Activated gamma-delta T cell treated with anti-CD3 and anti-CD28 coated beads, Interleukin-2, amount 50 U/mL, for 16 hours (primary cell): Measurements from ENCODE around the gene FGD4.

Source experiments
- DNase-seq: peaks from one replicate; pipeline ENCODE4 v3.0.0-alpha.2; 2020; ENCODE audit warnings: low read depth

The FGD4 gene

DNA sequence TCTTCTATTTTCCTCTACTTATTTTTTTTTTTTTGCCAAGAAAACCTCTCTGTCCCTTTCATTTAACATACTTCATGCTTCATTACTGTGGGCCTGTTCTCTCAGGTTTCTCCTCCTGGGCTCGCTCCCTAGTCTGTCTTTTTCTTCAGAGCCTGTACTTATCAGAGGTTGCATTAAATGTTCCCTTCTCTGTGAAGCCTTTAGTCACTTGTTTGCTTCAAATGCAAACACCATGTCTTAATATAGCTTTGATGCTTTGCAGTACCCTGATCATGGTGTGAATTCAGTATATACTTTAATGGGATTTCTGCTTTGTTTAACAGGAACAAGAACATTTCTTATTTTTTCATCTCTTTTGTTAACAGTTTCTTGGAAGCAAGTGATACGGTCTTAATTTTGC, 207.1 kb downstream of the FGD4 start:
- no peak for DNase-seq

DNA sequence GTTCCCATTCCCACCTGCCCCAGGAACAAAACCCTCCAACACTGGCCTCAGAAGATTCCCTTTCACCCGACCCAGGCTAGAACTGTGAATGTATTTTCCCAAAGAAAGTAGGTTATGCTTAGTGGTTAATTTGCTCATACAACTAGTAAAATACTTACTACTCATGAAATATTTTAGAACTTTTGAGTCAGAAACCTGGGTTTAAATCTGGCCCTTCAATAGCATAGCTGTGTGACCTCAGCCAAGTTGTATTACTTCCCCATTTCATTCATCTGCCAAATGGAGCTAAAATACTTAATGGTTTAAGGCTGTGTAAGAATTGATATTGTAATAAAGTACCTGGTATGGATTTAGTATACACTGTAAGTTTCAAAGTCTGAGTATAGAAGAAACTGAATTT, 210.6 kb downstream of the FGD4 start:
- no peak for DNase-seq

DNA sequence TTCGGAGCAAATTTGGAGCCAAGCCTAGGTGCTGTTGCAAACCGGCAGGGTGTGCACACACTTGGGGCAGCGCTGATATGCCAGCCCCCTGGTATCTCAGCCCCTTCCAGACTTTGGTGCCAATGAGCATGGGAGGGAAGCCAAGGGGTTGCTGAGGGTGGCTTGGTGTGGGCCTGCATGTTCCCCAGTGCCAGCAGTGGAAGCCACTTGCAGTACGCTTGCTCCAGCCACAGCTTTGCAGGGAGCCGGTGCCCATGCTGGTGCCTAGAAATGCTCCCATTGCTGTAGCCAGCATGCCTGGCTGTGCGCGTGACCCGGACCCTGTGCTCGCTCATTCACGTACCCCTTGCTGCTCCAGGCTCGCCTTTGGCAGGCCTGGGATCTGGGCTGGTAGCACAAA, 212.6 kb downstream of the FGD4 start:
- DNase-seq: no peak

DNA sequence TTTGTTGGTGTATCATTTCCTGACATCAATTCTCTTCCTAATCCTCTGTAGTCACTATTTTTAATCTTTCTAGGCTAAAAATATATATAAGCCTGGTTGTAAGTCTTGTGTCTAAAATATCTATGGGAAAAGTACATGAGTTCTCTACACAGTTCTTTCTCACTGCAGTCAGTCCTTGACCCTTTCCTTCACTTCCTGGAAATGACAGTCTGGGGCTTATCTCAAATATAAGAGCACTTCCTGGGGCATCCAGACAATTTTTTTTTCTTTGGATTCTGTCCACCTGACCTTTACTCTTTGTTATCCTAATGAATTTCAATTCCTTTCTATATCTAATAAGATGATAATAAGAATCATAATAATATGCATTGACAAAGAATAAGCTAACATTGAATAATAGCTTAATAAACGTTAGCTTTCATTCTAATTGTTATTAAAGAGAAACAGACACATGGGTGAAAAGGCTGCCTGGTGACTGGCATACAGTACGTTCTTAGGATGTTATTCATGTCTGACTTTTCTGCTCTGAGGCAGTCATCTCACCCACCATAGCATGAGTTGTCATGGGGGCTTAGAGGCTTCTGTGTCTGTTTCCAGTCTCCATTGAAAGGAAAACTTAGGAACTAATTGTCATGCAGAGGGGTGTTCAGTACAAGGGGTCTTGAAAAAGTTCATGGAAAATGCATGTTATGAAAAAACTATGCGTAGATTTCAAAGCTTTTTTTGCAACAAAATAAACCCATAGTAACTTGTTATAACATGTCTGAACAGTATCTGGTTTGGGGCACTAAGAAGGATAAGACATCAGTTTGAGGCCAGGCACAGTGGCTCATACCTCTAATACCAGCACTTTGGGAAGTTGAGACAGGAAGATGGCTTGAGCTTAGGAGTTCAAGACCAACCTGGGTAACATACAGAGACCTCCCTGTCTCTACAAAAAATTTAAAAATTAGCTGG, 213.6 kb downstream of the FGD4 start:
- DNase-seq: no peak

DNA sequence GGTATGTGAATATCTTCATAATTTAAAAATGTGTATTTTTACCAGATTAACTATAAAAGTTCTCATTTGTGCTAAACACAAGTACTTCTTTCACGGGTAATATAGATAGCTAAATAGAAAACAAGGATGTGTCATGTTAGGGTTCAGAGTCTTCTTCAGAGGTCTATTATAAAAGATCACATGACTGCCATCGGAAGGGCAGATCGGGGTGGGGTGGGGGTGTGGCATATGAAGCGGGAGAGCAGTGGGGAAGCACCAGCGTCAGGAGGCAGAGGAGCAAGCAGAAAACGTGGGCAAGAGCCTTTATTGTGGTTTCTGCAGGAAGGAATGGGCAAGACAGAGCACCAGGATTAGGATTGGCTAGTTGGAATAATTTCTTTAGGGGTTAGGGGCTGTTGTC, 216.1 kb downstream of the FGD4 start:
- DNase-seq: no peak

DNA sequence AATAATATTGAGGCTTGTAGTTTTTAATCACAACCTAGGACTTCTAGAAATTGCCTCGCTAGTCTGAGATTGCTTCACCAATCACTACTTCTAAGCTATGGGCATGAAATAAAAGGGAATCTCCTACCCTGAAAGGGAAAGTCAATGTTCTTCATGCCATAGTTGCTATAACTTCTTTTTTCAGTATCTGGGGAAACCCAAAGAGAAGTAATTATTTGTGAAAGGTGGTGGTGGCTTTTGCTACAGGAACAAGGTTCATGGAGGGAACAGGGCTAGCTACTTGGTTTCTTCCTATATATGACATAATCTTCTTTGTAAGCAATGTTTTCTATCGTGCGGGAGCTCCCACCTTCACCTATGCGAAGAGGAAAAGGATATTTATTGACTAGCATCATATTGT, 218.2 kb downstream of the FGD4 start:
- no peak for DNase-seq

DNA sequence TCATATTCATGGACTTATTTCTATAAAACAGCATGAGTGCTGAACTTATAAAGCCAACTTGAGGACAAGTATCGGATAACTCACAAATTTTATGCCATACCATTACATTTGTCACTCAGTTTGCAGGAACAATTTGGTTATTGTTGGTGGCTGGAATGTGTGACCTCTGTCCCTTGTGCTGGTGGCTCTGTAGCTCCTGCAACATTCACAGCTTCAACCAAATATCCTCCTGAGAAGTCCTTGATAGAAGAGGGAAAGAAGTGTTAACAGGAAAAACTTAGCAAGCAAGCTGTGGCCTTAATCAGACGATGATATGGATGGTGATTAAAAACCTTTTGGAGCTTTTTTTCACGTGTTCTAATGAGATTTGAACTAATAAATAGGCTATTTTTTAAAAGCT, 218.8 kb downstream of the FGD4 start:
- DNase-seq: no peak

DNA sequence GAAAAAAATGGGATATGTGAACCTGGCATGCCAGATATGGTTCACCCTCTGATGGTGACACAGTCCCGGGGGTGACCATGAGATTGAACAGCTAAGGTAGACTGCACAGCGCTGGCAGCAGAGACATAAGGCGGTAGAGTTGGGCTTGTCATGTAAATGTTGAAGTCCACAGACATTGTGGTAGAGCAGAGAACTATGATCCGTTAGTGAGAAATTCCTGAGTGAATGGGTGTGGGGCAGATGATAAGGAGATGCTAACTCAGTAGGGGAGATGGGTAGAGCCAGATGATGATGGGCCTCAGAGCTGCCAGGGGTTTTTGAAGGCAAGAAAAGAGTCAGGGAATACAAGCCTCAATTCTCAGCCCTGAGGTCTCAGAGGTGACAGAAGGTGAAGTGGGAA, 228.6 kb downstream of the FGD4 start:
- DNase-seq: no peak

DNA sequence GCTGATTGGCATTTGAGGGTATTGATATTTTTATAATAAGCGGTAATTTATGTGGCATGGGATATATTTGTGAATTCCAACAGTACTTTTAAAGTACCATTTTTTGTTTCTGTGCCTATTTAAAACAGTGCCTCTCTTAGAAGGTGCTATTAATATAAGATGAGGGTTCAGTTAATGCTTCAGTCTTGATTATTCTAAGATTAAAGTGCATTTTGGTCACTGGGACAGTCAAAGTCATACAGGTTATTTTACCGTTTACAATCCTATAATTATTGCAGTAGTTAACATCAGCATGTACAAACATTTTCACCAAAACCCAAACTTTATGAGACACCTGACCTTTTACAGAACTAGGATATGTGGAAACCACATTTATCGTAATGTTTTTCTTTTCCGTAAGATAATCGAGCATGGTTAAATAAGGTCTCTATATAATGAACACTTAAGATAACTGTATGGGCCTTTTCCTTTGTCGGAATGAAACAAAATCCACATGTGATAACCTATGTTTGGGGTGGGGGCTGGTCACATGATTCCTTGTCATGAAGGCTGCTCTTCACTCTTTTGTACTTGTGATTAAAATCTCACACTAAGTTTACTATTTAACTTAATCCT, 242.0 kb downstream of the FGD4 start:
- DNase-seq: no peak

DNA sequence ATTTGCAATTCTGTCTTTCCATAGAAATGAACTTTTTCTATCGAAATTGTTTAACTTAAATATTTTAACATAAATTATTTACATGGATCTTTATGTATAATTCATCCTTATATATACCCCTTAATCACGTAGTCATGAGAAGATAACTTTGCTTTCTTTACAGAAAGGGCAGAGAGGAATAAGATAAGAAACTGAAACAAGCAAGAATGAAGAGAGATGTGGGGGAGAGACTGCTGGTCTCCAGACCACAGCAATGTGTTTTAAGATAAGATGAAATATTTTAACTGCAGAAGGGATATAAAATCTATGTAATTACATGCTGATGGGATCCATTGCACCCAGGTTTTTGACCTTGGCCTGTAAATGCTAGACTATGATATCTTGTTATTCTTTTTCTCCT, 245.1 kb downstream of the FGD4 start:
- no peak for DNase-seq

DNA sequence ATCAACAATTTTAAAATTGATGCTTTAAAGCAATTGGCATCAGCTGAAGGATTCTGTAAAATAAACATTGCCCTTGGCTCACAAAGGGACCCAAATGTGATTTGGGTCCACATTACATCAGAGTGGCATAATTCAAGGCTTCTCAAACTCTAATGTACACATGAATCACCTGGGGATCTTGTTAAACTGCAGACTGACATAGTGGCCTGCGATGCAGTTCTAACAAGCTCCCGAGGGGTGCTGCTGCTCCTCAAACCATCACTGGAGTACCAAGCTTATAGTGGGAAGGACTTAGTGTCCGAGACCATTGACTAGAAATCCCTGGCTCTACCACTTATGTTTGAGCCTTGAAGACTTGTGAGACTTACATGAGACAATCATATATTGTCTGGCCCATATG, 247.9 kb downstream of the FGD4 start:
- no peak for DNase-seq

DNA sequence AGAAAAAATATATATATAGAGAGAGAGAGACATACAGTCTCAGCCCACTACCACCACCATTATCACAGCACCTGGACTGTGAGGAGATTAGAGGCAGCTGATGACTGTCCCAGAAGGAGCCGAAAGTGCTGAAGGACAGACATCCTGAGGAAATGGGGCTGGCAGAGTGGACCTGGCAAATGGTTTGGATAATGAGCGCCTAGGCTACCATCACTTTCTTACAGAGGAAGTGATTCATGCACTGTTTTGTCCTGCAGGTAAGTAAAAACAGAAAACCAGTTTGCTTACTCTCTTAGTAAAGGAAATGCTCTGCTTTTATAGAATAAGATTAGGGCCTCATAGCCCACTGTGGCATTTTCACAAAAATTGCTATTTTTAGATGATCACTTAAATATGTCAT, 251.2 kb downstream of the FGD4 start:
- no peak for DNase-seq

DNA sequence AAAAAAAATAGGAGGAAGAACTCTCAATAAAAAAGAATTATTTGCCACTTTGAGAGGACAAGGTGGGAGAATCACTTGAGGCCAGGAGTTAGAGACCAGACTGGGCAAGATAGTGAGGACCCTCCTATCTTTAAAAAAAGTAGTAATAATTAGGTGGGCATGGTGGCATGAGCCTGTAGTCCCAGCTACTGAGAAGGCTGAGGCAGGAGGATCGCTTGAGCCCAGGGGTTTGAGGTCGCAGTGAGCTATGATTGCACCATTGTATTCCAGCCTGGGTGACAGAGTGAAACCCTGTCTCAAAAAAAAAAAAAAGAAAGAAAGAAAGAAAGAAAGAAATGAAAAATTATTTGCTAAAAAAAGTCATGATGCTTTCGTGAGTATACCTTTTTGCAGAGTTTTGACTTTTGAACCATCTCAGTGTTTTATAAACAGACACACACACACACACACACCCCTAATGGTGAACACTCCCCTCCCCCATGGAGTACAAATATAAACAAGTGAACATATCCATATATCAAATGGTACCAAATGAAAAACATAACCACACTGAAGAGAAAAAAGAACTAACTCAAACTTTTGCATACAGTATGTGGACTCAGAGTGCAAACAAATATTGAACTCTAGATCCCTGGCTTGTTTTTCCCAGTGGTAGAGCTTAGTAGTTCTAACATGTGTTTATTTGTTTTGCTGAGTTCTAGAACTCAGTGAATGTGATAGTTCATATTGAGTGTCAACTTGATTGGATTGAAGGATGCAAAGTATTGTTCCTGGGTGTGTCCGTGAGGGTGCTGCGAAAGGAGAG, 252.0 kb downstream of the FGD4 start:
- DNase-seq: no peak

DNA sequence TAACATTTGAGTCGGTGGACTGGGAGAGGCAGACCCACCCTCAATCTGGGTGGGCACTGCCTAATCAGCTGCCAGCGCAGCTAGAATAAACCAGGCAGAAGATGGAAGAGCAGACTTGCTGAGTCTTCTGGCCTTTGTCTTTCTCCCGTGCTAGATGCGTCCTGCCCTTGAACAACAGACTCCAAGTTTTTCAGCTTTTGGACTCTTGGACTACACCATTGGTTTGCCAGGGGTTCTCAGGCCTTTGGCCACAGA, 252.5 kb downstream of the FGD4 start:
- no peak for DNase-seq

DNA sequence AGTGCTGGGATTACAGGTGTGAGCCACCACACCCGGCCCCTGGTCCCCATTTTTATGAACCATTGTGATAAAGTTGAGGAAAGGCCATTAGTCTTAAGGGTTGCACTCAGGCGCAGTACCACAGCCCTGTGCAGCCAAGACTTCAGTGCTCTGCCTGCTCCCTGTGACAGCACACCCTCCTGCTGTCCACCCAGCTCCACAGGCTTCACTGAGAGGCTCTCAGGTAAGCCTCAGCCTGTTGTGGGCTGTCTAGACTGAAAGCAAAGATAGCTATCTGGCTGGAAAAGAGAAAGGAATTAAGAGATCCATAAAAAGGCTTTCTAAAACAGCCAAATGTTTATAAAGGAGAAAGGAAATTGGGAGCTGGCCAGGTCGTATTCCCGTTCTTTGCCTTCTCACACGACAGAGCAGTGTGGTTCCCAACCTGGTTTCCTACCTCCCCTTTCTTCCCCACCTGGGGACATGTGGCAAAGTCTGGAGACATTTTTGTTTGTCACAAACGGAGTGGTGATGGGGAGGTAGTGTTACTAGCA, 260.6 kb downstream of the FGD4 start:
- no peak for DNase-seq

DNA sequence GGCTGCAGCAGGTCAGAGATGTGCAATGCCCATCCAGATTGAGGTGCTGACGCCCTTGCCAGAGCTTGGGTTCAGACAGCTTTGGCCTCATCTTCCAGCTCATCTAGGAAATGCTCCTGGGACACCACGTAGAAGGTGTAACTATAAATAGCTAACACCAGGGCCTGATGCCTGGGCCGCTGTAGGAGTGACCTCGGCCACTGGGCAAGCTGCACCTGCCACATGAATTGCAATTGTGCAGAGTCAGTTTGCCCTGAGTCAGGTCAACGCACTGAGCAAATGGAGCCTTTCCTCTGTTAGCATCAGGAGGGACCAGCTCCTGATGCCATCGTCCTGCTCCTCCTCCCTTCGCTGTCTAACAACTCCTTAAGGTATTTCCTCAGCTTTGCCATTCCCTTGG, 262.3 kb downstream of the FGD4 start:
- no peak for DNase-seq

DNA sequence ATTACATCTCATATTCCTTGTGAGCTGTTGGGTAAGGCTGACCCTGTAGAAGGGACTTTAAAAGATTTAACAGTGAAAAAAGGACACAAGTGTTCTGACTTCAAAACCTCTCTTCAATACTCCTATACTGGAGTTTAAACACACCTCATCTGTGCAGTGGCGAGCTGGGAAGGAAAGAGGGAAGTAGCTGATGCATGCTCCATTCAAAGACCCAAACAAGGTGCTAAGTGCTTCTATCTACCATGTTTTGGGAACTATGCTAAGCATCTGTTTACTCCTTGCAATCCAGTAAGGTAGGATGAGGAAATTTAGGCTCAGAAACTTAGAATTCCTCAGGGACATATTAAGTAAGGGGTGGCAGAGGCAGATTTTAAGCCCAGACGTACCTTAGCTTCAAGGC, 263.3 kb downstream of the FGD4 start:
- no peak for DNase-seq

DNA sequence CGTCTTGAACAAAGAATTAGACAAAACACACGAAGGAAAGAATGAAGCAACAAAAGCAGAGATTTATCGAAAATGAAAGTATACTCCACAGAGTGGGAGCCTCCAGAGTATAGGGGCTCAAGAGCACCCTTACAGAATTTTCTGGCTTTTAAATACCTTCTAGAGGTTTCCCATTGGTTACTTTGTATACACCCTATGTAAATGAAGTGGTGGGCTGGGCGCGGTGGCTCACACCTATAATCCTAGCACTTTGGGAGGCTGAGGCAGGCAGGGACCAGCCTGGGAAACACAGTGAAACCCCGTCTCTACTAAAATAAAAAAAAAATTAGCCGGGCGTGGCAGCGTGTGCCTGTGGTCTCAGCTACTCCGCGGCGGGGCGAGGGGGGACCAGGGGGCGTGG, 266.7 kb downstream of the FGD4 start:
- DNase-seq: no peak

DNA sequence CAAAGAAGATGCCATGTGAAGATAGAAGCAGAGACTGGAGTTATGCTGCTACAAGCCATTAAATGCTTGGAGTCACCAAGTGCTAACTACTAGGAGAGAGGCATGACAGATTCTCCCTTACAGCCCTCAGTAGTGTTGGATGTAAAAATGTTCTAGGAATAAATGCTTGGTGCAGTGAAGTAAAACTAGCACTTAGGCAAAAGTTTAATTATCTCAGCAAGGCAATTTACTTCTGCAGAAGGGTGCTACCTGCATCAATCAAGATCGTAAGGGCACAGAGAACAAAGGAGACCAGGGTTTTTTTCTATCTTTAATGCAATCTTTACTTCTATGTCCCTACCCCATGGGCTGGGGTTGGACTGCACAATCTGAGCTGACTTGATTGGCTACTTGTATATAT, 270.2 kb downstream of the FGD4 start:
- no peak for DNase-seq

DNA sequence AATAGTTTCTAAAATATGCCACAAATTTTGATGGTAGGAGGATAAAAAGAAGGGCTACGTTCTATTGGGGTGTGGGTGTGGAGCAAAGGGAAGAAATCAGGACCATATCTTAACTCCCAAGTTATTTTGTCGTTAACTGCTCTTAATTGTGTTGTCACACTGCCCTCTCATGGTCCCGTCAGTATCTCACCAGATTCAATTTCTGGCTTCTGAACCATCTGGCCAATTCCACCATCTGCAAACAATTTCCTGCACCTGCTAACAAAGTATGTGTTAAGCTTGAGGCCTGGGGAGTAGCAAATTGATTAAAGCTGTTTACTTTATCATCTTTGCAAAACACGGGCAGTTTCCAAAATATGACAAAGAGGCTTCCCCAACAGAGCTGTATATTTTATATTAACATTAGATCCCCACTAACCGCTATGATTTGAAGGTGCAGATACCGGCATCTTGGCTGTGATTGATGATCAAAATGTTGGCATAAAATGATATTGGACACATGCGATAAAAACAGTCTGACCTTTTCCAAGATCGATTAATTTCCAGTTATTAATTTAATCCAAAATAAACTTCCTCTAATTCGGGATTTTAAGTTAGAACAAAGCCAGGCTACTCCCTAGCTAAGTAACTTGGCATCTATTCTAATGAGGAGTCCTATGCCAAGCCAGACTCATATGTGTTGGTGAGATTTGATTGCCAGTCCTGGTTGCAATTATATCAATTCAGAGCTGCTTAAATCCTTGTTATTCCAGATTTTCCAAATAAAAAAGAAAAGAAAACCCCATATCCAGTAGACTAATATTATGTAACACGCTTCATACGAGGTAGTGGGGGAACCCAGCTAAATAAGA, 272.8 kb downstream of the FGD4 start:
- DNase-seq: no peak

DNA sequence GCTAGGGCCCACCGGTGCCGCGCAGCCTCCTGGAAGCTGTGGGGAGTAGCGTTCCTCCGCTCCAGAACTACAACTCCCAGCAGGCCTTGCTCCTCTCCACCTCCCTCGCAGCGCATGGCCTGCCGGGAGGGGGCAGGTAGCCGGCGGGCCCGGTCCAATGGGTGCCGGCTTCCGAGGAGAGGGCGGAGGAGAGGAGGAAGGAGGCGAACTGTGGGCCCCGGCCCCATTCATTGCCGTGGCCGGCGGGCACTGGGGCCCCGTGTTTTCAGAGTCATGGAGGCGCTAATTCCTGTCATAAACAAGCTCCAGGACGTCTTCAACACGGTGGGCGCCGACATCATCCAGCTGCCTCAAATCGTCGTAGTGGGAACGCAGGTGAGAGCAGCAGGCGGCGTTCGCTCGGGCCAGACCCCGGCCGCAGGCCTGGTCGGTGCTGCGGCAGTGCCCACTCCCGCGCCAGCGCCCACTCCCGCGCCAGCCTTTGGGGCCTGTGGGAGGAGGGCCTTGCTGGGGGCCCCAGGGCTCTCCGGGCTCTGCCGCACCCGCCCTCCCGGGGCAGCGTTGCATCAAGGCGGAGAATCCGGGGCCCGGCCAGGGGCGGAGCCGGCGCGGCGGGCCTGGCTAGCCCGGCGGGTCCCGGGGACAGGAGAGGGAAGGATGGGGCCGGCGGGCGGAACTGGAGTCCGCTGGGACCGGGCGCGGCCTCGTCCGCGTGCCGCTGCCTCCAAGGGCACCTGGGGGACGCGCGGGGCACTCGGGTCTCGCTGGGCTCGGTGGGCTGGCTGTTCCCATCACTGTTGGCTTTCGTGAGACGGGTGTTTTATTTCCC, 279.9 kb downstream of the FGD4 start, which contains the start of gene DNM1L:
Gene DNM1L, plus strand, starts transcription at position 211 of the 829 bp plus-strand sequence. Its CDS starts 63 bp downstream, at position 274.
- peak; percentile 84 for DNase-seq
